Vein endothelial cell (primary cell): ENCODE results near the gene NCOA3. TPM values are rescaled to one million over a fixed set of nuclear protein-coding genes. Genes with fewer than 3 reads are reported as not detected.

ENCODE experiments used
- small RNA-seq: library from RNA; depleted of rRNA; stranded (forward); fragments of <200 nt; gene quantifications from one replicate; pipeline ENCODE3, GENCODE V24; 2012
- total RNA-seq: library from RNA; depleted of rRNA; stranded (reverse); fragments of >200 nt; gene quantifications from 2 replicates; pipeline ENCODE4 v1.2.3, GENCODE V29; 2012

NCOA3 gene
- total RNA-seq = 40.8 and 42.2 TPM in 2 replicates

GRCh38 chr20:47501482-47502270, at the start of gene NCOA3:
TSS of gene NCOA3 (plus strand) at chr20:47501887. CDS start at chr20:47622248, 120,361 bp downstream.

Small RNA genes within 50 kb of the gene (small RNA-seq; reads per million reads assigned to genes)
- gene RNU6-497P (not detected), gene RNU6-563P (not detected)

Other genes starting within 250 kb of the NCOA3 start
- gene ZMYND8, start 145.2 kb upstream of the NCOA3 start, total RNA-seq = 73.2 and 102 TPM in 2 replicates